T-cell (primary cell): ENCODE measurements around the gene TMEM184B. TPM values are rescaled to one million over a fixed set of nuclear protein-coding genes. Genes with fewer than 3 reads are reported as not detected.

Source experiments
- ATAC-seq, 4 experiments: fragments of 200-7000 bp in 3 of 4; fragments of 150-1000 bp in 1 of 4; cut with Tn5 transposase; replicated peaks in 1 of 4; 1 replicate in 3 of 4; 2 replicates in 1 of 4; pipeline ENCODE4 v1.10.0; 2021; ENCODE audit warnings: moderate library complexity in 3 of 4, mild to moderate bottlenecking in 2 of 4, moderate number of reproducible peaks in 1 of 4
- CTCF ChIA-PET, 2 donors: fragments of 300-600 bp; sonication (Branson Sonifier 250); formaldehyde crosslinking; loops; one replicate each; lab custom pipeline; 2022; ENCODE audit warnings: antibody characterized with exemption in 2 of 2; lab: Charles Lee
- POLR2A ChIA-PET, 2 donors: fragments of 300-600 bp; sonication (Branson Sonifier 250); formaldehyde crosslinking; loops; one replicate each; lab custom pipeline; 2022; ENCODE audit warnings: antibody characterized with exemption in 2 of 2; lab: Charles Lee
- DNase-seq, 35 experiments: peaks; one replicate each; pipeline versions ENCODE4 v3.0.0 to v3.0.0-alpha.2; 2013 to 2023
- H3K27ac ChIP-seq: one replicate; pipeline ENCODE4 v1.5.1; 2013; ENCODE audit warnings: low read length
- H3K27me3 ChIP-seq, 2 experiments: replicated peaks in 1 of 2; 1 replicate in 1 of 2; 2 replicates in 1 of 2; pipeline versions ENCODE4 v1.6.1 to v1.7.0; 2013; ENCODE audit warnings: low read length in 1 of 2, mixed read lengths in 1 of 2; ENCODE audit not compliant: control insufficient read depth in 2 of 2, insufficient read depth in 2 of 2; ENCODE audit errors: extremely low read depth in 1 of 2
- H3K36me3 ChIP-seq, 2 donors: 1 replicate in 1 of 2; 2 replicates in 1 of 2; pipeline versions ENCODE4 v1.6.1 to v1.7.0; 2013; ENCODE audit warnings: low read length in 1 of 2; ENCODE audit not compliant: control insufficient read depth in 2 of 2, insufficient read depth in 1 of 2; ENCODE audit errors: extremely low read depth in 1 of 2
- H3K4me1 ChIP-seq, 2 experiments: 1 replicate in 1 of 2; 2 replicates in 1 of 2; pipeline versions ENCODE4 v1.6.1 to v1.7.0; 2013; ENCODE audit warnings: low read length in 2 of 2, mixed read lengths in 1 of 2; ENCODE audit not compliant: insufficient read depth in 2 of 2, control insufficient read depth in 1 of 2; ENCODE audit errors: extremely low read depth in 1 of 2
- H3K4me3 ChIP-seq, 2 donors: 1 replicate in 1 of 2; 2 replicates in 1 of 2; pipeline versions ENCODE4 v1.5.1 to v1.7.0; 2013; ENCODE audit warnings: mild to moderate bottlenecking in 2 of 2, low read length in 1 of 2, moderate library complexity in 1 of 2; ENCODE audit not compliant: control insufficient read depth in 1 of 2; ENCODE audit errors: extremely low read depth in 1 of 2
- H3K9me3 ChIP-seq: 2 replicates; pipeline ENCODE4 v1.7.0; 2013
- H3K27ac Mint-ChIP-seq, 2 donors: one replicate each; pipeline ENCODE4 v1.8.0; 2020 to 2021; ENCODE audit warnings: mild to moderate bottlenecking in 2 of 2, mixed read lengths in 2 of 2
- H3K27me3 Mint-ChIP-seq, 2 donors: one replicate each; pipeline ENCODE4 v1.8.0; 2021 to 2022; ENCODE audit warnings: mixed read lengths in 2 of 2
- H3K36me3 Mint-ChIP-seq: one replicate; pipeline ENCODE4 v1.8.0; 2021; ENCODE audit warnings: mixed read lengths
- H3K4me1 Mint-ChIP-seq, 3 donors: one replicate each; pipeline ENCODE4 v1.8.0; 2020 to 2022; ENCODE audit warnings: mixed read lengths in 3 of 3, mild to moderate bottlenecking in 1 of 3
- H3K4me3 Mint-ChIP-seq, 3 donors: one replicate each; pipeline ENCODE4 v1.8.0; 2020 to 2022; ENCODE audit warnings: mild to moderate bottlenecking in 3 of 3, mixed read lengths in 3 of 3, moderate library complexity in 3 of 3
- H3K9me3 Mint-ChIP-seq, 3 donors: one replicate each; pipeline ENCODE4 v1.8.0; 2020 to 2022; ENCODE audit warnings: mixed read lengths in 3 of 3
- WGBS: methylation state at CpG from one replicate; pipeline ENCODE4 v1.1.5; 2013; ENCODE audit warnings: missing lambda C conversion rate; ENCODE audit not compliant: insufficient coverage; 5-methylcytosine and 5-hydroxymethylcytosine counted together
- total RNA-seq, 35 experiments: library from RNA in 6 of 35; stranded (reverse) in 6 of 35; fragments of 120-200 nt in 1 of 35; gene quantifications; one replicate each; pipeline versions ENCODE4 v1.2.1 to v1.2.4 and lab custom pipeline; 2013 to 2026

Gene TMEM184B
- total RNA-seq, 5 donors from 2014 or later (not counting 1 experiment from before 2014, with no cell fraction given), result 30.8 to 41.3 (median 35.8) TPM

- ATAC-seq (no peak), DNase-seq (no peak)
- no peak overlapping the region for H3K27ac ChIP-seq
- POLR2A ChIA-PET, result no interaction called here
- H3K27ac Mint-ChIP-seq, result no peak overlapping the region
- no peaks in the 10 kb centered on the region for H3K9me3 Mint-ChIP-seq
- no peaks in the 10 kb centered on the region for H3K36me3 ChIP-seq
- peaks cover 2 to 4% of the 10 kb centered on the region in 2 donors for H3K27me3 Mint-ChIP-seq
- H3K4me3 Mint-ChIP-seq, result no peak overlapping the region
- no peaks in the 10 kb centered on the region for H3K36me3 Mint-ChIP-seq
- H3K4me1 ChIP-seq, result no peaks in the 10 kb centered on the region
- H3K4me1 Mint-ChIP-seq, result peaks cover 0 to 3% (median 0%) of the 10 kb centered on the region in 3 donors
- no peaks in the 10 kb centered on the region for H3K27me3 ChIP-seq
- no peak overlapping the region for H3K4me3 ChIP-seq
- 94% methylated on average over 3 of the region's 10 CpGs for WGBS
- H3K9me3 ChIP-seq, result no peaks in the 10 kb centered on the region
- CTCF ChIA-PET, result interaction anchor here in 1 of 2 donors (0.6 kb wide), 1 partner anchor 917 kb away, joined by 3 read pairs; no protein-coding TSS in a partner anchor
These were observed 85.2 kb downstream of the TMEM184B start for GRCh38 chr22:38187413-38188212.

DNA sequence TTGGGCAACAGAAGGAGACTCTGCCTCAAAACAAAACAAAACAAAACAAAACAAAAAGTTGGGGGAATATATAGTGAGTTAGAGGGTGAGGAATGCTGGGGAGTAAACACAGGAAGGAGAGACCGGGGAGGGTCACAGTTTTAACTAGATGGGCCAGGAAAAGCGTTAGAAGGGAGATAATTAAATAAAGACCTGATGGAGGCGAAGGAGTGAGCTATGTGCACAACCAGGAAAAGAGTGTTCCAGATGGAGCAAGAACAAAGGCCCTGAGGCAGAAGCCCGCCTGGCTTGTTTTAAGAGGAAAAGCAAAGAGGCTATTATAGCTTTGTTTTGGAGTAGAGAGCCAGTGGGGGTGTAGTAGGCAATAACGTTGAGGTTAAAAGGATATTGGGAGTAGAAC lies 86.4 kb downstream of the TMEM184B start:
- POLR2A ChIA-PET, result no interaction called here
- ATAC-seq (no peak), DNase-seq (no peak)
- no peaks in the 10 kb centered on the region for H3K27me3 Mint-ChIP-seq
- H3K36me3 Mint-ChIP-seq, result no peaks in the 10 kb centered on the region
- H3K9me3 Mint-ChIP-seq, result no peaks in the 10 kb centered on the region
- Histone ChIP-seq H3K4me3 (no peak overlapping the region), H3K36me3 (no peaks in the 10 kb centered on the region), H3K4me1 (peaks cover 0 to 7% of the 10 kb centered on the region in 2 experiments), H3K9me3 (no peaks in the 10 kb centered on the region), H3K27me3 (no peaks in the 10 kb centered on the region), H3K27ac (no peak overlapping the region)
- no peak overlapping the region for H3K4me3 Mint-ChIP-seq
- WGBS, result 73% methylated on average over 5 of the region's 5 CpGs
- no peak overlapping the region for H3K27ac Mint-ChIP-seq
- CTCF ChIA-PET, result interaction anchor here in 1 of 2 donors (0.6 kb wide), 1 partner anchor 385 kb away, joined by 3 read pairs; no protein-coding TSS in a partner anchor
- H3K4me1 Mint-ChIP-seq, result peaks cover 3 to 9% (median 7%) of the 10 kb centered on the region in 3 donors

DNA sequence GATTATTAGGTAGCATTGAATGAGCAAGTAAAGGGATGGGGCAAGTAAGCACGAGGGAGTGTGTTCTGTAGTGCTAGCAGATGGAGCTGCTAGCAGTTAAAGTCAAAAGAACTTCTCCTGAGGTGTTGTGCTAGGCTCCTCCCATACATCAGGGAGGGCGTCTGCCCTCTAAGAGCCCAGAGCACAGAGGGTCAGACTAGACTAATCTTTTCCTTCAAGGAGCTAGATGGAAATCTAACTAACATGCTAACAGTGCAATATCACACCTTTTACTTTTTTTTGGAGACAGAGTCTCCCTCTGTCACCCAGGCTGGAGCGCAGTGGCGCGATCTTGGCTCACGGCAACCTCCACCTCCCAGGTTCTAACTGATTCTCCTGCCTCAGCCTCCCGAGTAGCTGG lies 88.0 kb downstream of the TMEM184B start:
- Histone ChIP-seq H3K4me3 (no peak overlapping the region), H3K9me3 (no peaks in the 10 kb centered on the region), H3K36me3 (no peaks in the 10 kb centered on the region), H3K27me3 (no peaks in the 10 kb centered on the region), H3K27ac (no peak overlapping the region), H3K4me1 (peaks cover 5 to 23% of the 10 kb centered on the region in 2 experiments)
- H3K36me3 Mint-ChIP-seq, result no peaks in the 10 kb centered on the region
- no peak for ATAC-seq
- 100% methylated on average over 5 of the region's 7 CpGs for WGBS
- ChIA-PET CTCF (no interaction called here), POLR2A (no interaction called here)
- H3K9me3 Mint-ChIP-seq, result no peaks in the 10 kb centered on the region
- peaks cover 20 to 26% (median 24%) of the 10 kb centered on the region in 3 donors for H3K4me1 Mint-ChIP-seq
- DNase-seq, result no peak
- no peaks in the 10 kb centered on the region for H3K27me3 Mint-ChIP-seq
- no peak overlapping the region for H3K4me3 Mint-ChIP-seq
- peak overlapping the region in 1 of 2 donors; percentile 45 for H3K27ac Mint-ChIP-seq

GRCh38 chr22:38181453-38182200 lies 91.2 kb downstream of the TMEM184B start, which contains the start of gene PLA2G6:
Gene PLA2G6 (minus strand): TSS chr22:38181830. CDS start chr22:38169426, 12,404 bp downstream.
- POLR2A ChIA-PET, result interaction anchor here (0.6 to 0.7 kb wide), 2 partner anchors 15 to 20 kb away, joined by 5 to 7 read pairs; partner anchors contain the start of gene MAFF (in 1 of the 2)
- H3K27me3 ChIP-seq, result no peaks in the 10 kb centered on the region
- H3K27me3 Mint-ChIP-seq, result no peaks in the 10 kb centered on the region

GRCh38 chr22:38180841-38181452 lies 91.9 kb downstream of the TMEM184B start:
- ATAC-seq, result peak; percentile 23 to 49 (median 30)
- Mint-ChIP-seq H3K9me3 (no peaks in the 10 kb centered on the region), H3K4me3 (peak overlapping the region; percentile 92 to 97 (median 93)), H3K27ac (peak overlapping the region; percentile 84 to 92), H3K4me1 (peaks cover 50 to 58% (median 54%) of the 10 kb centered on the region in 3 donors), H3K27me3 (no peaks in the 10 kb centered on the region), H3K36me3 (no peaks in the 10 kb centered on the region)
- peak in 33 of 35 experiments; percentile 18 to 76 (median 48) for DNase-seq
- Histone ChIP-seq H3K36me3 (no peaks in the 10 kb centered on the region), H3K4me1 (peaks cover 9 to 43% of the 10 kb centered on the region in 2 experiments), H3K4me3 (peak overlapping the region; percentile 61 to 83), H3K27me3 (no peaks in the 10 kb centered on the region), H3K9me3 (no peaks in the 10 kb centered on the region), H3K27ac (peak overlapping the region; percentile 73)
- WGBS, result under 1% methylated on average over 10 of the region's 14 CpGs
- CTCF ChIA-PET, result interaction anchor here in 1 of 2 donors (0.6 to 0.9 kb wide), 3 partner anchors 14 to 324 kb away, joined by 3 to 5 read pairs (median 3); no protein-coding TSS in a partner anchor
- POLR2A ChIA-PET, result no interaction called here

More at GRCh38 chr22:38181453-38182200, 91.2 kb downstream of the TMEM184B start, which contains the start of gene PLA2G6:
- Histone ChIP-seq H3K4me3 (peak within 1 kb of the TSS; percentile 61 to 83), H3K36me3 (no peaks in the 10 kb centered on the region), H3K4me1 (peaks cover 5 to 36% of the 10 kb centered on the region in 2 experiments), H3K27ac (peak within 1 kb of the TSS; percentile 73), H3K9me3 (no peaks in the 10 kb centered on the region)
- under 1% methylated on average over 44 of the region's 48 CpGs for WGBS
- Mint-ChIP-seq H3K36me3 (no peaks in the 10 kb centered on the region), H3K9me3 (no peaks in the 10 kb centered on the region), H3K4me3 (peak within 1 kb of the TSS; percentile 92 to 97 (median 93)), H3K27ac (peak within 1 kb of the TSS; percentile 84 to 92), H3K4me1 (peaks cover 43 to 51% (median 48%) of the 10 kb centered on the region in 3 donors)
- CTCF ChIA-PET, result interaction anchor here (0.5 to 0.9 kb wide), 4 partner anchors 11 to 115 kb away, joined by 3 to 8 read pairs (median 4); no protein-coding TSS in a partner anchor
- DNase-seq (peak; percentile 86 to 98 (median 92)), ATAC-seq (peak; percentile 89 to 98 (median 97))
